Measurements from ENCODE around the gene FAAP20.

The FAAP20 gene

DNA sequence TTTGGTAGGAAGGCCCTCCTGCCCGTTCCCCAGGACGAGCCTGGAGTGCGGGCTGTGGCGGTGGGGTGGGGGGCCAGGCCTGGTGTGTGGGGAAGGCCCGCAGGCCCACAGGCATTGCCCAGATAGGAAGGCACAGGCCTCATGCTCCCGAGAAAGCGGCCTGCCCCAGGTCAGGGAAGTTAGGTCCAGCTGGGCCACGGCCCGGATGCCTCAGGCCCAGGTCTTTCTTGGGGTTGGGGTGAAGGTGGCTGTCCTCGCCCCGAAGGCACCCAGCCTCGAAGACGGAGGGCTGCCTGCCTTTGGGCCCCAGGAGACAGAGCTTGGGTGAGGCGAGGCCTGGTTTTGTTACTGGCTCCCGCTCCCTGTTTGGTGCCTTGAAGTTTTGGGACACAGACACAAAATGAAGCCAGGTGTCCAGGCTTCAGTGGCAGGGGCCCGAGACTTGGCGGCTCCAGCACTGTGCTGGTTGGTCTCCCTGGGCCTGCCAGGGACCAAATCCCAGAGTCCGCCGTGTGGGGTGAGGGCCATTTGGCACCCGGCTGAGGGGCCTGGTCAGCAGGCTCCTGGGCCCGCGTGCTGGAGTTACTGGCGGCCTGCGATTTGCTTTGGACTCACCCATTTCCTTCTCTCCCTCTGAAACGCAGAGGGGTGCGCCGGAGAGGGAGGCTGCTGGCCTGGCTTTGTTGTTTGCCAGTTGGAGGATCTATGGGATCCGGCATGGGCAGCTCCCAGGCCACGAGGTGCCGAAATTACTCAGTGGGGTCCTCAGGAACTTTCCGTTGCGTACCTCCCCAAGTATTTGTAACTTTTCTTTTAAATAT is 35.5 kb upstream of the FAAP20 start:
- DNase-seq = no peak

DNA sequence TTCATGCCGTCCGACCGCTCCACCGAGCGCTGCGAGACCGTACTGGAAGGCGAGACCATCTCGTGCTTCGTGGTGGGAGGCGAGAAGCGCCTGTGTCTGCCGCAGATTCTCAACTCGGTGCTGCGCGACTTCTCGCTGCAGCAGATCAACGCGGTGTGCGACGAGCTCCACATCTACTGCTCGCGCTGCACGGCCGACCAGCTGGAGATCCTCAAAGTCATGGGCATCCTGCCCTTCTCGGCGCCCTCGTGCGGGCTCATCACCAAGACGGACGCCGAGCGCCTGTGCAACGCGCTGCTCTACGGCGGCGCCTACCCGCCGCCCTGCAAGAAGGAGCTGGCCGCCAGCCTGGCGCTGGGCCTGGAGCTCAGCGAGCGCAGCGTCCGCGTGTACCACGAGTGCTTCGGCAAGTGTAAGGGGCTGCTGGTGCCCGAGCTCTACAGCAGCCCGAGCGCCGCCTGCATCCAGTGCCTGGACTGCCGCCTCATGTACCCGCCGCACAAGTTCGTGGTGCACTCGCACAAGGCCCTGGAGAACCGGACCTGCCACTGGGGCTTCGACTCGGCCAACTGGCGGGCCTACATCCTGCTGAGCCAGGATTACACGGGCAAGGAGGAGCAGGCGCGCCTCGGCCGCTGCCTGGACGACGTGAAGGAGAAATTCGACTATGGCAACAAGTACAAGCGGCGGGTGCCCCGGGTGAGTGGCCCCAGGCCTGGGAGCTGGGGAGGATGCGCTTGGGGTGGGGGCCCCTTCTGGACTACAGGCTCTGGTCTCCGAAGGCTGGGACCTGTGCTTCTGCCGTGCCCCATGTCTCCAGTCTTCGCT is 34.7 kb upstream of the FAAP20 start:
- no peak for DNase-seq

DNA sequence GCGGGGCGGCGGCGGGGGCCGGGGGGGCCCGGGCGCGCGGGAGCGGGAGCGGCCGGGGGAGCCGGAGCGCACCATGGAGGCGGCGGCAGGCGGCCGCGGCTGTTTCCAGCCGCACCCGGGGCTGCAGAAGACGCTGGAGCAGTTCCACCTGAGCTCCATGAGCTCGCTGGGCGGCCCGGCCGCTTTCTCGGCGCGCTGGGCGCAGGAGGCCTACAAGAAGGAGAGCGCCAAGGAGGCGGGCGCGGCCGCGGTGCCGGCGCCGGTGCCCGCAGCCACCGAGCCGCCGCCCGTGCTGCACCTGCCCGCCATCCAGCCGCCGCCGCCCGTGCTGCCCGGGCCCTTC is 34.1 kb upstream of the FAAP20 start:
- DNase-seq = no peak

DNA sequence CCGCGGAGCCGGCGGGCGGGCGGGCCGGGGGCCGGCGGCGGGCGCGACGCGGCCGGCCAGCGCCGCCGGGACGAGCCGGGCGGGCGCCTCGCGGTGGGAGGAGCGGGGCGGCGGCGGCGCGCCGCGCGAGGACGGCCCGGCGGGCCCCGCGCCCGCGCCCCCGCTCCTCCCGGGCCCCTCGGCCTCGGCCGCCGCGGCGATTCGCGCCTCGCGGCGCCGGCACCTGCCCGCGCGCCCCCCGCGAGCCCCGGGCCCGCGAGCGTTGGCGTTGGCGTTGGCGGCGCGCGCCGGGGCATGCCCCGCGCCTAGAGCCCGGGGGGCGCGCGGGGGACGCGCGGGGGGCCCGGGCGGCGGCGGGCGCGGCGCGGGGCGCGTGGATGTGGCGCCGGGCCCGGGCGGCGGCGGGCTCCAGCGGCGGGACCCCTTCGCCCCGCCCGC is 33.6 kb upstream of the FAAP20 start, which contains the start of gene SKI:
SKI (plus strand) TSS at position 163 of the 438 bp plus-strand sequence. CDS start 448 bp downstream, outside the sequence.
- no peak for DNase-seq

DNA sequence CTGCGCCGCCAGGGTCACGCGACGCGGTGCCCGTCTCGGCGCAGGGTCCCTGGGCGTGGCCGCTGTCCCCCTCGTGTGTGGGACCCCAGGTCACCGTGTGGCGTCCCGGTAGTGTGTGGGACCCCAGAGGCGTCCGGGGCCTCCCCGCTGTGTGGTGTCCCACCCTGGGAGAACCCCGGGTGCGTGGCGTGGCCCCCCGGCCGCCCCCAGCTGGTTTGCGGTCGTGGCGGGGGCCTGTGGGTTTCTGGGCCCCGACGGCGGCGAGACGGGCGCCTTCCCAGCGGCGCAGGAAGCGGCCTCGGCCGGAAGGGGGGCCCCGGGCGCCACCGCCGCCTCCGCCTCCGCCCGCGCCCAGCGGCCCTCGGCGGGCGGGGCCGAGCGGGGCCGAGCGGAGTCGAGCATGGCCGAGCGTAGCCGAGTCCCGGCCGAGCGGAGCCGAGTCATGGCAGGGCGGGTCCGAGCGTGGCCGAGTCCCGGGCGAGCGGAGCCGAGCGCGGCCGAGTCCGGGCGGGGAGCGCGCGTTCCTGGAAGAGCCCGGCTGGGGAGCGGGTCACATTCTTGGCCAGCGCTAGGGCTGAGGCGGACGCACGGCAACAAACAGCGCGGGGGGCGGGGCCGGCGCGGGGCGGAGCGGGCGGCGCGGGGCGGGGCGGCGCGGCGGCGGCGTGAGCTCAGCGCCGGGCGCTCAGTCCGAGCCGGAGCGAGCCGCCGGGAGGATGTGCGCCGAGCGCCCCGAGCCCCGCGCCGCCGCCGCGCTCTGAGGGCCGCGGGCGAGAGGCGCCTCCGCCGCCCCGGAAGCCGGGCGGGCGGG is 33.0 kb upstream of the FAAP20 start:
- DNase-seq = peak; percentile 59

DNA sequence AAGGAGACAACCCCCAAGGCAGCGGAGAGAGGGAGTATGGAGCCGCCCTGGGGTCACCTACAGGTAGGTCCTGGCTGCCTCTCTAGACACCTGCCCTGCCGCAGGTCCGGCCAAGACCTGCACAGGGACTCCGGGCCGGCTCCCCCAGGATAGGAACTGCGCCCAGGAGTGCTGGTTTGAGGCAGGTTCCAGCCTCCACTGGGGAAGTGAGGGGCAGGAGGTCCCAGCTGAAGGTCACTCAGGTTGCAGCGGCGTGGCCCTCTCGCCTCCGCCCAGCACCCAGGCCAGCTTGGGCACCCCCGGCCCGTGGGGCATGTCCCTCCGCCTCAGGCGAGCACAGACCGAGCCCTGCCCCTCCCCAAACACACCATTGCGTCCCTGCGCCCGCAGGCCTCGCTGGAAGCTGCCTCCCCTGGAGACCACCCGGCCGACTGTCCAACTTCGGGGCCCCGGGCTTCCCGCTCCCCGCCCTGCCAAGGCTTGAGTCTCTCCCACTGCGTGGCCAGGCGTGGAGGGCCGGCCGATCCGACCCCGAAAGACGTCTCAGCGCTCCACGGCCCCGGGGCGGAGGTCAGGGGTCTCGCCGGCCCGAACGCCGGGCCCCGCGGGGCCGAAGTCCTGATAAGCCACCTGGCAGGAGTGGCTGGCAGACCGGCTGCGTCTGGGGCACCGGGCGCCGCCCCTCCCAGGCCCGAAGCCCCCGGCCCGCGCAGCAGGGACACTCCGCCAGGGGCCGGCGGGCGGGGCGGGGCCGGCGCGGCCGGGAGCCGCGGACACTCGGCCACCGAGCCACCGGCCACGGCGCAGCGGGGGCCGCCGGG is 32.2 kb upstream of the FAAP20 start:
- no peak for DNase-seq

DNA sequence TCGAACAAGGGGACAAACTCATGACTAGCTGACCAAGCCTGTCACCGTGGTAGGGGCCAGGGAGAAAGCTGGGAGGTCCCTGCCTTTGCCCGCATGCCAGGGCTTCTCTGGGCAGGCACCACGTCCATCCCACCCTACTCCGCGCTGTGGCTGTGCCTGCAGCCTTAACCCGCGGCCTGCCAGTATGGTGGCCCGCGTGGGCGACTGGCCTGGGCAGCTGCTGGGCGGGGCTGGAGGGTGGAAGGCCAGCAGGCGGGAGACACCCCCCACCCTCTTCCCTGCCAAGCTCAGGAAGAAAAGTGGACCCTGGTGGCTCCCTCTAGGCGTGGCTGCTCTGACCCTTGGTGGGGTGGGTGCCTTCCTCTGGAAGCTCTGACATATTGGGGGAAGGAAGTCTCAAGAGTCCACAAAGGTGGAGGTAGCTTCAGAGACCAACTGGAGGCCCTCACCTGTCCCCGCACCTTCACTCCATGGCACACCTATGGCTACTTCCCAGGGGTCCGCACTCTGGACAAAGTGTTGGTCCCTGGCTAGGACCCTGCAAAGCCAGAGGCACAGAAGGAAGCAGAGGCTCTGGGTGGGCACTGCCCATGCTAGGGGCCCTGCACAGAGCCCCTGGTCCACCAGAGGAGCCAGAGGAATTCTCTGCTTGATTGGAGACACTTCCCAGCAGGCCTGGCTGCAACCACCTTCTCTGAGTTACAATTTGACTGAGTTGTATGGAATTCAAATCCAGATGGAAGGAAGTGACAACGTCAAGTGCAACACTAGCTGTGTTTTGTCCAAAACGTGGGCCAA is 30.3 kb upstream of the FAAP20 start:
- DNase-seq = no peak

DNA sequence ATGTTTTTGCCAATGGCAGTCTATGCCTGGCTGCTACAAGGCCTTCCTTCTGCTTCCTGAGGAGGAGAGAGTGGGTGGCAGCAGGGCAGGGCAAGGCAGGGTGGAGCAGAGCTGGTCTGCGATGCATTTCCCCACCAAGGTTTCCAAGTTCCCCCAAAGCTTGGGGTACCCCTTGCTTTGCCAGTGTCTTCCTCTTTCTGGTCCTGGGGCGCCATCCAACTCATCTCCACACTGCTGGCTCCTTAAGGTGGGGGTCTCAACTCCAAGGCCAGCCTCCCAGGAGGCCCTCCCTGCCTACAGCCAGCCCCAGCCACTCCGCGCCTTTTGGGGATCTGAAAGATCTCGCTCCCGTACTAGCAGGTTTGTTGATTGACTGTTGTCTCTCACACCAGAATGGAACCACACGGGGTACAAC is 29.6 kb upstream of the FAAP20 start:
- no peak for DNase-seq

DNA sequence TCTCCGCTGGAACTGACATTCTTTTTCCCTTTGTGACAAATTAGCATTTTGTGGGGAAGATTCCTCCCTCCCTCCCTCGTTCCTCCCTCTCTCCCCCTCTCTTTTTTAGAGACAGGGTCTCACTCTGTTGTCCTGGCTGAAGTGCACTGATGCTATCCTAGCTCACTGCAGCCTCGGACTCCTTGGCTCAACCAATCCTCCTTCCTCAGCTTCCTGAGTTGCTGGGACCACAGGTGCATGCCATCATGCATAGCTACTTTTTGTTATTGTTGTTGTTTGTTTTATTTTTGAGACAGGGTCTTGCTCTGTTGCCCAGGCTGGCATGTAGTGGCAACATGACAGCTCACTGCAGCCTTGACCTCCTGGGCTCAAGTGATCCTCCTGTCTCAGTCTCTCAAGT is 26.7 kb upstream of the FAAP20 start:
- no peak for DNase-seq

DNA sequence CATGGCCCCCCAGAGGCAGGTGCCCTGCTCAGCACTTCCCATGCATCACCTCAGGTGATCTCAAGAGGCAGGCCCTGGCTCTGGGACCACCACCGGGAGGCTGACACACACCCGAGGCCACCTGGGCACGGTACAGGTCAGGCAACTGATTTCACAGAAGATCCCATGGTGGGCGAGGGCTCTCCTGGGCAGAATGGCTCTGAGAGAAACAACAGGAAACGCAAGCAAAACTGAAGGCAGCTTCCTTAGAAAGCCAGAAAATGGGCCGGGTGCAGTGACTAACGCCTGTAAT is 22.1 kb upstream of the FAAP20 start:
- DNase-seq = no peak

DNA sequence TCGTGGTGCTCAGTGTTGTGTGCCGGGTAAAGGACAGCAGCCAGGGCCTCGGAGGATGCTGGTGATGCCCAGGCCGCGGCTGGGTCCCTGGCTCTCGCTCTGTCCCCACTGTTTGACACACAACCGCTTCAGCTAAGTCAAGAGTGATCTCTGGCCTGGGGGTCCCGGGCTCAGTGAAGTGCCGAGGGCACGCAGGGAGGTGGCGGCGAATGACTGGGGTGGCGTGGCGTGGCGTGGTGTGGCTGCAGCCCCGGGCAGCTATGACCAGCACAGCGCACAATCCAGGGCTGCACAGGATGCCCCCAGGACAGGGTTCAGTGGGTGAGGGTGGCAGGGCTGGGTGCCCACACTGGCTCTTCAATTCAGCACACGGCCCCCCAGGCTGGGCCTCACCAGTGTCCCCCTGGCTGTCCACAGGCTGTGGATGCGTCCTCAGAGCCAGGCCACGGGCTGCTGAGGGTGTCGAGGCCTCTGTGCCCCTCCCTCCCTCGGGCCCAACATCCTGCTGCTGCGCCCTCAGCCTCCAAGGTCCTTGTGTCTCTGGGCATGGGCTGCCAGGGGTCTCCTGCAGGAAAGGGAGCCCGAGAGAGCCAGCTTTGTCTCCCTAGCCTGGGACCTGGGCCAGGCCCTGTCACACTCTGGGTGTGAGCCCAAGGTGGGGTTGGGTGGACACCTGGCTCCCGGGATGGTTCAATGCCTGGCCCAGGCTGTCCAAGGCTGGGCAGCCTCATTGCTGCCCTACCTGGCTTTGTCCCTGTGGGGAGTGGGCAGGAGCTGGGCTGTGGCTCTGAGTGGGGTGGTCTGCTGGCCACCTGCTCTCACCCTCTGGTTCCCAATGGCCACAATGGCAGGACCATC is 21.6 kb upstream of the FAAP20 start:
- DNase-seq = no peak

DNA sequence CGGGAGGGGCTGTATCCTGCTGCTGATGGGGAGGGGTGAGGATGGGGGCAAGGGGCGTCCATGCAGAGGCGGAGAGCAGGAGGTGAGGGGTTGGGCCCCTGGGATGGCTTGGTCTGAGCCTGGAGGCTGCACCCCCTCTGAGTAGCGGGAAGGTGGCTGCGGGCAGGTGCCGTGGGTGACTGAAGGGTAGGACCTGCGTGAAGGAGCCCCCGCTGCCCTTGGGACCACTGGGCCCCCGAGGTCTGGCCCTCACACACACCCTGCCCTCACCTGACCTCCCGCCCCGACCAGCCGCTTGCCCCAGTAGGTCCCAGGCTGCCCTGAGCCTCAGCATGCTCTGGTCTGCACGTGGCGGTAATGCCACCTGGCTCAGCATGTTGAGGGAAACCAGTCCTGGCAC is 20.8 kb upstream of the FAAP20 start:
- no peak for DNase-seq

DNA sequence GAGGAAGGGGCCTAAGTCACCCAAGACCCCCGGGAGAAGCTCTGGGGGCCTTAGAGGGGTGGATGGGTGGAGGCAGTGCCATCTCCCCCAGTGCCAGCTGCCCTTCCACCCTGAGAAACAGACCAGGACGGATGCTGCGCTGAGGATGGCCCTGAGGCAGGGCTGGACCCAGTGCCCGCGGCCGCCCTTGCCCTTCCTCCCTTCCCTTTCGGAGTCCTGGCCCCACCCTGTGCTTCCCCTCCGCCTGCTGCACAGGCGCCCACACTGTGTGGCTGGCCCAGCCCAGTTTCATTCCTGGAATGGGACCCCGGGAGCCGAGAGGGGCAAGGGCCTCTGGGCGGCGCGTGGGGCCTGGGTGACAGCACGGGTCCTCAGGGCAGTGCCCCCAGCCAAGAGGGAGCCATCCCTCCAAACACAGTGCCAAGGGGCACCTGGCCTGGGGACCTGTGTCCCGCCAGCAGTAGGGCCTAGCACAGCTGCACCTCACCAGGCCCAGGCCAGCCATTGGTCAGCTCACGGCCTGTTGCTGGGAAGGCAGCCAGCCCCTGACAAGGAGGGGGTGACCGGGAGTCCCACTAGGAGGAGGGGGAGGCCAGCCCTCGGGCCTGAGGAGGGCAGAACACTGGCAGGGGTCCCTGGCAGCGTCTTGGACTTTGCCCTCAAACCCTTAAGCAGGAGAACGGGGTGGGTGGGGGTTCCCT is 20.1 kb upstream of the FAAP20 start:
- no peak for DNase-seq

DNA sequence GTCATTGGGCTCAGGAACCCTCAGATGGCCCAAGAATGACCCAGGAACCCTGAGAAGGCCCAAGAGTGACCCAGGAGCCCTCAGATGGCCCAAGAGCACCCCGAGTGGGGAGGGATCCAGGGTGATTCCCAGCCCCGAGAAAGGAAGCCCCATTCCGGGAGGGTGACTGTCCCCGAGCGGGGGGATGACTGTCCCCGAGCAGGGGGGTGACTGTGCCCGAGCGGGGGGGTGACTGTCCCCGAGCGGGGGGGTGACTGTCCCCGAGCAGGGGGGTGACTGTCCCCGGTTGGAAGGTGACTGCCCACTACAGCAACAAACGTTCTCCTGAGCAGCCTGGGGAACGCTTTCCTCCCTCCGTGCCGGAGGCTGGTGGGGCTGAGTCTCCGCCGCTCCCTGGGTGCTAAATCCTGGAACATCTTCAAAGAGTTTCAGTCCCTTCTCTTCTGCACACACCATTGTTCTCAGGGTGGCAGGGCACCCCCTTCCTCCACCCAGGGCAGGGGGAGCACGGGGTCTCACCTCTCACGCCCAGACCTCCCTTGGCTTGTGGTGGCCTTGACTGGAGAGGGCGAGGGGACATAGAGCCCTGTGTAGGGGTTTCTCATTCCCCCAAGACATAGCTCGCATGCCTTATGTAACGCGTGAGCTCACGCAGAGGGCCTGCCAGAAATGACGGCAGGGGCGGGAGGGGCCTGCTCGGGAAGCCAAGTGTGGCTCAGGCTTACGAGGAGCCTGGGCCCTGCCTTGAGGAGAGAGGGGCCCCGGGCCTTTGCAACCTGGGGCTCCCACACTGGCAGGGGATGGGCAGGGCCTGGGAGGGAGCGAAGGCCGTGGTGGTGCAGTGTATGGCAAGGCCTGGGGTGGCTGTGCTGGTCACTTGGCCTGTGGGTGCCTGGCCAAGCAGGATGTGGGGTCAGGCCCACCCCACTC is 19.3 kb upstream of the FAAP20 start:
- no peak for DNase-seq

DNA sequence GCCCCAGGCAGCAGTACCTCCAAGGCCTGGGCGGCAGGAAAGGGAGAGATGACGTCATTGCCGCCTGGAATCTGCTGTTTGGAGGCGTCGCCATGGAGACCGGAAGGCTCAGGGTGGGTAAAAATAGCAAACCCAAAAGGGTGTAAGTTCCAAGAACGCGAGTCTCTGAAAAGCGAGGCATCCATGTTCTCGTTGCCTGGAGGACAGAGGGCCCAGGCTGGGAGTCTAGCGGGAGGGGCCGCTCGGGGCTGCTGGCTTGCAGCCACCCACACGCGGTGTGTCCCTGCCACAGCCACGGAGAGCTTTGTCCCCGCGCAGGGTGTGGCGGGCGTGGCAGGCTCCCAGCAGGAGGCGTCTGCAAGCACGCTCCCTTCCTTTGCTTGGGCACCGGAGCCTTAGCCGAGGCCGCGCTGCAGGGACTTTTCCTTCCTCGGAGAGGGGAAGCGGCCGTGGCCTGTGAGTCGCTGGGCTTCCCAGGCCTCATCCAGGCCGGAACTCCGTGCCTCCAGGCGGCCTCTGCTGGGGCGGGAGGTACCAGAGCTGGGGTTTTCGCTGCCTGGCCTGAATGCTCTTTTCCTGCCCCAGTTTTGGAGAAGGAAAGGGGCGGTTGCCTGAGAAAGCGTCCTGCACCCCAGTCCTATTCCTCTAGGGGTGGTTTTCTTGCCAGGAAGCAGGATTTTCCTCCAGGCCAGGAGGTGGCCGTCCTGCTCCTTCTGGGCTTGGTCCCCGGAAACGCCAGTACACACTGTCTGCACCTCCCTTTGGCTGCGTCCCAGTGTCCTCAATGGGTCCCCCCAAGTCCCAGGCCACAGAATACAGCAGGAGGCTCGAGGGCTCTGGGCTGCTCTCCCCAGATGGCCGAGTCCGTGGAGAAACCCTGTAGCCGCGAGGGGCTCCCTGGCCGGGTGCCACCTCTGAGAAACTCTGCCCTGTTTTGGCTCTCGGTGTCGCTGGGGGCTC is 18.2 kb upstream of the FAAP20 start:
- DNase-seq = no peak

DNA sequence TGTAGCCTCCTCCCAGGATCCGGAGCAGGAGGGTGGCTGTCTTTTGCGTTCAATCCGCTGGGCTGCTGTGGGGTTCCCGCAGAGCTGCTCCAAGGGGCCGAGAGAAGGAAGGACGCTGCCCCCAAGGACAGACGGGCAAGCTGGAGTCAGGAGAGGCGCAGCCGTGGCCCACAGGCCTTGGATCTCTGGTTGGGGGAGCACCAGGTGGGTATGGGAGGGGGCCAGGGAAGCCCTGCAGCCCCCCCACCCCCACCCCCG is 17.6 kb upstream of the FAAP20 start:
- no peak for DNase-seq

DNA sequence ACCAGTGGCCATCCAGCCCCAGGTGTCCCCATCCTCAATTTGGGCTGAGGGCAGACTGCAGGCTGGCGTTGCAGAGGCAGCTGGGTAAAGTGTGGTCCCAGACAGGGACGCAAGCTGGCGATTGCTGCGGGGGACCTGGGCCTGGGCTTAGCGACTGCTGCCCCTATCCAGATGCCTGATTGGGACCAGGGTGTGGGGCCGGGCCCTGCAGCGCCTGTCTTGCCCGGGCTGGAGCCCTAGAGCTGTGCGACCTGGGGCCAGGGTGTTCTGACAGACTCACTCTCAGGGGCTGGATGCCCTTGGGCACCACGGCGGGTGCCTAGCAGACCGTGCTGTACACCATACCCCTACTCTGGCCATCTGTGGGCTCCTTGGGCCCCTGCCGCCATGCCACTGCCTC is 16.2 kb upstream of the FAAP20 start:
- no peak for DNase-seq

DNA sequence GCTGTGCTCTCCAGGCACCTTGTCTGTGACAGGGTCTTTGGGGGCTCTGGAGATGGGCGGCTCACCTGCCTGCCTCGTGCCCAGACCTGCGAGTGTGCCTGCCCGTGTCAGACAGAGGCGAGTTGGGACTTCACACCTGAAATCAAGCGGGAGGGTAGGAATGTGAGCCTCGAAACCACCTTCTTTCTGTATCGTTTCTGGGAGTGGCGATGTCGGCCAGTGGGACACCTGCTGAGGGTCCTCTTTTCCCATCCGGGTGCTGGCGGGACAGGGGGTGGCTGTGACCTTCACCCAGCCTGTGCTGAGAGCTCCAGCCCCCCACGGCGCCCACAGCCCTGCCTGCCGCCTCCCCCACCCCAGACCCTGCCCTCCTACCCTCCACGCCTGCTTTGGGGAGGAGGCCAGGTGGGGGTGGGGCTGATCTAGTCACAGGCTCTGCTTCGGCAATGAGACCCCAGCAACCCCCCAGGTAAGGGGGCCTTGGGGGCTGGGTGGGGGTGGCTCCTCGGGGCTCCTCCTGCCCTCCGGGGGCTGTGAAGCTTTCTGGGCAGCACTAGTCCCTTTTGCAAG is 15.6 kb upstream of the FAAP20 start:
- no peak for DNase-seq
